ENCODE measurements around the gene ADGRA3. TPM values are rescaled to one million over a fixed set of nuclear protein-coding genes. Genes with fewer than 3 reads are reported as not detected.
A peak's percentile ranks its signal among the peaks of the same experiment; 100 is the strongest.

The ADGRA3 gene
- total and polyA plus RNA-seq, 2 of the 13 experiments (the other 11 are each of a cell fraction or from before 2014, with no cell fraction given) = 32.2 to 40.8 TPM

- TF ChIP-seq ARNTL (CRISPR knock-in tag; IDR thresholded peaks at IDR 0.05) (no peak), MAFK (conservative IDR thresholded peaks at IDR 0.05 in 1 of 2, IDR thresholded peaks at IDR 0.05 in 1 of 2; ENCODE audit: low read length in 2 of 2) (no peak), RERE (CRISPR knock-in tag; IDR thresholded peaks at IDR 0.05; ENCODE audit: low read depth) (no peak), PCBP1 (IDR thresholded peaks at IDR 0.05; ENCODE audit: borderline replicate concordance, low read depth, low read length) (no peak)
Observed at GRCh38 chr4:22477136-22477812, 38.6 kb downstream of the ADGRA3 start (continued).

- FAIRE-seq (no peak), ATAC-seq (no peak), DNase-seq (ENCODE audit: low spot score) (no peak)
- 97% methylated on average over 7 of the region's 7 CpGs for WGBS (ENCODE audit: low lambda C conversion rate)
- Histone ChIP-seq H2AFZ (ENCODE audit: low read length) (no peak overlapping the region), H3K9ac (ENCODE audit: insufficient read depth, low read depth, low read length) (no peak overlapping the region), H3K4me3 (replicated peaks in 1 of 3; ENCODE audit: insufficient read depth in 1 of 3, low read depth in 2 of 3, low read length in 3 of 3) (no peak overlapping the region), H3K27me3 (ENCODE audit: control insufficient read depth in 1 of 2, insufficient read depth in 2 of 2, low read length in 2 of 2) (no peaks in the 10 kb centered on the region), H3K36me3 (replicated peaks in 1 of 2; ENCODE audit: control insufficient read depth in 1 of 2, insufficient read depth in 2 of 2, low read length in 2 of 2) (peaks cover 2 to 4% of the 10 kb centered on the region in 2 experiments; a peak in 3 of 5 replicates), H3K27ac (ENCODE audit: extremely low read length, insufficient read depth, low read length) (peak overlapping the region; percentile 13), H3K4me2 (ENCODE audit: low read depth, low read length) (no peak overlapping the region), H3K4me1 (ENCODE audit: insufficient read depth, low read length) (peaks cover 48% of the 10 kb centered on the region), H3K79me2 (ENCODE audit: insufficient read depth, low read length) (peaks cover 54% of the 10 kb centered on the region), H3K9me3 (ENCODE audit: low read length) (no peaks in the 10 kb centered on the region), H4K20me1 (ENCODE audit: insufficient read depth, low read length) (no peaks in the 10 kb centered on the region)
- intact Hi-C loops (cut with micrococcal nuclease; ENCODE audit: unreplicated experiment) (no loop called here), in situ Hi-C loops (cut with HindIII; ENCODE audit: extremely low pct_ligation_motif_present, low pct_unique_long_range_greater_than_20kb) (no loop called here)
- ChIA-PET CTCF (ENCODE audit: low intra/inter-chr PET ratio, low total read pairs) (no interaction called here), POLR2A (interaction anchor here (1.9 kb wide), 1 partner anchor 39 kb away, joined by 7 read pairs; no protein-coding TSS in a partner anchor)
- no TSS peak for BruUV-seq (replicated peaks)
- TF ChIP-seq ZNF790 (CRISPR knock-in tag; IDR thresholded peaks at IDR 0.05; ENCODE audit: borderline replicate concordance) = no peak
- no peak for TF ChIP-seq EP300 (IDR thresholded peaks at IDR 0.05; ENCODE audit: low read depth in 2 of 2, low read length in 2 of 2)
- no peak for TF ChIP-seq EP300 (CRISPR knock-in tag; IDR thresholded peaks at IDR 0.05; ENCODE audit: borderline replicate concordance)
- no peak for TF ChIP-seq ZNF646 (CRISPR knock-in tag; IDR thresholded peaks at IDR 0.05)
- no peak for TF ChIP-seq HIVEP1 (CRISPR knock-in tag; IDR thresholded peaks at IDR 0.05)
- TF ChIP-seq ZMYM4 (CRISPR knock-in tag; IDR thresholded peaks at IDR 0.05) = no peak
- TF ChIP-seq SETDB1 (CRISPR knock-in tag; IDR thresholded peaks at IDR 0.05; ENCODE audit: borderline replicate concordance) = no peak
Observed at GRCh38 chr4:22476011-22476410, 39.9 kb downstream of the ADGRA3 start.
